GM12874 (cell line): ENCODE results near the gene UBE2I.

ENCODE experiments used
- TF ChIP-seq, protein P1 (sequence below): IDR thresholded peaks from 2 replicates; pipeline ENCODE4 v1.5.1; 2011; ENCODE audit warnings: low read depth, mild to moderate bottlenecking, control low read depth, low read length, moderate library complexity; ENCODE audit not compliant: insufficient read depth

UBE2I gene

DNA sequence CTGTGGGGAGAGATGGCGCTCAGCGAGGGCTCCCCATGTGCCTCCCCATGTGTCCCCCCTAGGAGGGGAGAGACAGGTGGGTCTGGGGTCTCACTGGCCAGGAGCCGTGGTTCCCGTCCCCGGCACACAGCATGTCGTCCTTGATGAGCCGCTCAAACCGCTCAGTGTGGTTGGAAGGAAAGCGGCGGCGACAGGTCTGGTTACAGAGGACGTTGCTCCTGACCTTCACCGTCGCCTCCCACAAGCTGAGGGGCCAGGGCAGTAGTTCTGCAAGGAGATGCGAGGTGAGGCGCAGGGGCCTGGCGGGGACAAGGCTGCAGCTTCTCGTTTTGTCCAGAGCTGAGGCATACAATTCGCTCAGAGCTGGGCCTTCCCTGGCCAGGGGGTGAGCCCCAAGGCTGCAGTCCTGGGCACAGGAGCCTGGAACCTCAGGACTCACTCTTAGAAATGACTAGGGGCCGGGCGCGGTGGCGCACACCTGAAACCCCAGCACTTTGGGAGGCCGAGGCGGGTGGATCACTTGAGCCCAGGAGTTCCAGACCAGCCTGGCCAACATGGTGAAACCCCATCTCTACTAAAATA, 22.8 kb upstream of the UBE2I start:
- TF ChIP-seq, protein P1, sequence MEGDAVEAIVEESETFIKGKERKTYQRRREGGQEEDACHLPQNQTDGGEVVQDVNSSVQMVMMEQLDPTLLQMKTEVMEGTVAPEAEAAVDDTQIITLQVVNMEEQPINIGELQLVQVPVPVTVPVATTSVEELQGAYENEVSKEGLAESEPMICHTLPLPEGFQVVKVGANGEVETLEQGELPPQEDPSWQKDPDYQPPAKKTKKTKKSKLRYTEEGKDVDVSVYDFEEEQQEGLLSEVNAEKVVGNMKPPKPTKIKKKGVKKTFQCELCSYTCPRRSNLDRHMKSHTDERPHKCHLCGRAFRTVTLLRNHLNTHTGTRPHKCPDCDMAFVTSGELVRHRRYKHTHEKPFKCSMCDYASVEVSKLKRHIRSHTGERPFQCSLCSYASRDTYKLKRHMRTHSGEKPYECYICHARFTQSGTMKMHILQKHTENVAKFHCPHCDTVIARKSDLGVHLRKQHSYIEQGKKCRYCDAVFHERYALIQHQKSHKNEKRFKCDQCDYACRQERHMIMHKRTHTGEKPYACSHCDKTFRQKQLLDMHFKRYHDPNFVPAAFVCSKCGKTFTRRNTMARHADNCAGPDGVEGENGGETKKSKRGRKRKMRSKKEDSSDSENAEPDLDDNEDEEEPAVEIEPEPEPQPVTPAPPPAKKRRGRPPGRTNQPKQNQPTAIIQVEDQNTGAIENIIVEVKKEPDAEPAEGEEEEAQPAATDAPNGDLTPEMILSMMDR: no peak

DNA sequence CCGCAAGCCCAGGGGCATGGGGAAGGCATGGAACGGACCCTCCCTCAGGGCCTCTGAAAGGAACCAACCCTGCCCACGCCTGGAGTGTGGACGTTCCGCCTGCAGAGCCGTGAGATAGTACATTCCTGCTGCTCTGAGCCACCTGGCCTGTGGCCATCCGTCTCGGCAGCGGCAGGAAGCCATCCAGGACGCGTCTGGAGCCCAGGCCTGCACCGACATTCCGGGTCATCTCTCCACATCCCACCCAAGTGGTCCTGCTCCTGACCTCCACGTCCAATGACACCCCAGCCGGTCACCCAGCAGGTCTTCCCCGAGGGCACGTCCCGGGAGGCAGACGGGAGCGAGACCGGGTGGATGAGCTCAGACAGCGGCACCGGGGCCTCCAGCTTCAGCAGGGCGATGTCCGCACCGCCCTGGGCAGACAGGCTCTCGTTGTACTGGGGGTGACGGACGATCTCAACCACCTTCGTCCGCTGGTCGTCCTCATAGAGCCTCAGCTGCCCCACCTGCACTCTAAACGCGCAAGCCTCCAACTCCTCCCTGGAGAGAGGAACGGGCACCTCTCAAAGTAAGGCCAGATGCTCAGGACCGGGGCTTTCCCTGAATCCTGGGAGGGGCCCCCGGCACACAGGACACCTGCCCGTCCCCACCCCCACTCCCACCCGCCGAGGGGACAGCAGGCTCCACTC, 21.3 kb upstream of the UBE2I start:
- TF ChIP-seq, protein P1: no peak

DNA sequence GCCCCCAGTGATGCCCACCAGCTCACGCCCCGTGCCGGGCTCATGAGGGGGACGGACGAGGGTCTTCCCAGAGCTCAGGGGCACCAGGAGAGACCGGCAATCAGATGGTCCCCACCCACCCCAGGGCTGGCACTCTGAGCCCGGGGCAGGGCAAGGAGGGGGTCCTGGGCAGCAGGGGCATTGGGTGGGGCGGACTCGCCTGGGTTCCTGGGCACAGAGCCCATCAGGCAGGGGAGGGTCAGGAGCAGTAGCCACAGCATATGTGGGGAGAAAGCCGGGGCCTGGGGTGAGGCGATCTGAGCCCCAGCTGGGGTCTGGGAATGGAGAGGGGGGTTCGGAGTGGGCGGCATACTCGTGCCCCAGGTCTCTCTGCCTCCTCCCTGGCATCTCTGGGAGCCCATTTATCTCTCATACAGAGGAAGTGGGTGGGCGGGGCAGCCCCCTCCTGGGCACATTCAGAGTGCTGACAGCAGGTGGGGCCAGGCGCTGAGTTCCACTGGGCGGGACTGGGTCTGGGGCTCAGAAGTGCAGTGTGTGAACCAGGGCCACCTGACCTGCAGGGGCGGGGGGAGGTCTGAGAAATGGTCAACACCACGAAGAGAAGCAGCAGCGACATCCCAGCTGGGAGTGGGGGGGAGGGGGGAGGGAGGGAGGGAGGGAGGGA, 20.5 kb upstream of the UBE2I start:
- TF ChIP-seq, protein P1: no peak

DNA sequence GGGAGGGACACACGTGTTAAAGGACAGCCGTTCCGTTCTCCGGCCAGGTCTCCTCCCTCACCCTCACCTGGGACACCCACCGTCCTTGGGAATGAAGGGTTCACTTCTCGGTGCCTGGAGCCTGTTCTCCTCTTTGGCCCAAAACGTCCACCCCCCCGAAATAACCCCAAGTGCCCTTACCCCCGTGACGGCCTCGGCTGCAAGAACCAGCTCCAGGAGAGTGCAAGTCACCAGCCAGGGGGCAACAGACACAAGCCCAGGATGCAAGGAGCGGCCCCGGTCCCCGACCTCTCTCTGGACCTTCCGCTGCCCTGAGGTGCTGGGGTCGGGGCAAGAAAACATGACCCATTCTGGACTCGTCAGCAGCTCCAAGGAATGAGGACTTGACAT, 20.0 kb upstream of the UBE2I start:
- TF ChIP-seq, protein P1: no peak

DNA sequence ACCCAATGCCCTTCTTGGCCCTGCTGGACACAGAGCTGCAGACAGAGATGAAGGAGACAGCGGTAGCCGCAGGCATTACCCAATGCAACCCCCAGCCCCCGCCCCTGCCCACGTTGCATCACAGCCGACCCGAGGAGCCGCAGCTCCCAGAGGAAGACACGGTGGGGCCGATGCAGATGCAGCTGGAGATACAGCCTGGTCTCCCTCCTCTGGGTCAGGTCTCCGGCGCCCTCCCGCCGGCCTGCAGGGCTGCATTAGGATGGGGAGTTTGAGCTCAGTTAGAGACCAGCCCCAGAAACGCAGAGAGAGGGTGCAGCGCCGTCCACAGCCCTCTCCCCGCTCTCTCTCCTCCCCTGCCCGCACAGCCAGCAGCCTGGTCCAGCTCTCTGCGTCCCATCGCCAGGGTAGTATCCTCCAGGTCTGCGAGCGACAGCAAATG, 19.4 kb upstream of the UBE2I start:
- TF ChIP-seq, protein P1: no peak

DNA sequence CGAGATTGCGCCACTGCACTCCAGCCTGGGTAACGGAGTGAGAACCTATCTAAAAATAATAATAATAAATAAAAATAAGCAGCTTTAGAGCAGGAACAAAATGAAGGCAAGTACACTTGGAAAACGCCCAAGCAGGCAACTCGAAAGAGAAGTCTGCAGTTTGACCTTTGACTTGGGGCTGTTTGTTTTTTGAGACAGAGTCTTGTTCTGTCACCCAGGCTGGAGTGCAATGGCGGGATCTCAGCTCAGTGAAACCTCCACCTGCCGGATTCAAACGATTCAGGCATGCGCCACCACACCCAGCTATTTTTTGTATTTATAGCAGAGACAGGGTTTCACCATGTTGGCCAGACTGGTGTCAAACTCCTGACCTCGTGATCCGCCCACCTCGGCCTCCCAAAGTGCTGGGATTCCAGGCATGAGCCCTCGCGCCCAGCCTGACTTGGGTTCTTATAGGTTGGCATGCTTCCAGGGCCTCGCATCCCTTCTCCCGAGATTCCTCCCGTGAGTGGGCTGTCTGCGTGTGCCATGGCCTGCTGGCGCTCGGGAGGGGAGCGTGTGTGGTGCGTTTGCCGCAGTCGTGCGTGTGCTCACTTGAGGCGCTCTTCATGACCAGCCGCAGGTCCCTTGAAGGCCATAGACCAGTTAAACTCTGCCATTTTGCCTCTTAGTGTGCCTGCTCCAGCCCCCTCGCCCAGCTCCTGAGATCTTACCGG, 18.4 kb upstream of the UBE2I start:
- TF ChIP-seq, protein P1: no peak

DNA sequence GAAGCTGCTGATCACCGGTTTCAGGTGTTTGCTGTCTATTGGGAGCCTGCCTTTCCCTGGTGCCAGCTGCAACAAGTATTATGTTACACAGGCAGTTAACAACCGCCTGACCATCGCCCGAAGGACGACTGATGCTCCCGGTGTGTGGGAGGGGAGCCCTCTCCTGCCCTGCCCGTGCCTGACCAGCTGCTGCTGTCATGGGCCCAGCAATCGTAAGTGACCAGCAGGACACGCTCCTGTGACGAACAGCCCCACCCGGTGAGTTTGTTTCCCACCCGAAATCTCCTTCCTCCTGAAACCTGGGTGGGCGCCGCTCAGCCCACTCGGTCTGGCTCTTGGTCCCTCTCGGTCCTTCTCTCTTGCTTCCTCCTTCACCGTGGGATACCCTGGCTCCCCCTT, 17.9 kb upstream of the UBE2I start:
- TF ChIP-seq, protein P1: no peak
